ENCODE data around the gene SETDB2.

GRCh38 chr13:49400755-49401659 is 43.1 kb upstream of the SETDB2 start:
- TF ChIP-seq CTCF (IDR thresholded peaks at IDR 0.05 in 2 of 3, conservative IDR thresholded peaks at IDR 0.05 in 1 of 3; ENCODE audit: control insufficient read depth in 2 of 3, extremely low read depth in 1 of 3, insufficient read depth in 1 of 3, low read depth in 3 of 3, low read length in 3 of 3) (no peak), TBL1XR1 (IDR thresholded peaks at IDR 0.05; ENCODE audit: low read depth, low read length) (no peak), BHLHE40 (IDR thresholded peaks at IDR 0.05; ENCODE audit: borderline replicate concordance in 1 of 2, low read depth in 2 of 2, low read length in 1 of 2) (no peak), MAX (IDR thresholded peaks at IDR 0.05; ENCODE audit: low read depth, low read length) (no peak), MXI1 (IDR thresholded peaks at IDR 0.05; ENCODE audit: low read depth, low read length) (no peak), POLR2A (IDR thresholded peaks at IDR 0.05; ENCODE audit: low read depth, low read length) (no peak), BRCA1 (IDR thresholded peaks at IDR 0.05; ENCODE audit: low read depth, low read length) (no peak), ESRRA (IDR thresholded peaks at IDR 0.05; ENCODE audit: low read length) (no peak), E2F4 (IDR thresholded peaks at IDR 0.05; ENCODE audit: low read depth, low read length) (no peak), SREBF2 (IDR thresholded peaks at IDR 0.05; ENCODE audit: low read length) (no peak), IRF3 (IDR thresholded peaks at IDR 0.05) (no peak), FOS (IDR thresholded peaks at IDR 0.05; ENCODE audit: borderline replicate concordance, extremely low read depth, insufficient read length) (no peak), SIN3A (IDR thresholded peaks at IDR 0.05; ENCODE audit: low read depth, low read length) (no peak), ATF7 (IDR thresholded peaks at IDR 0.05; ENCODE audit: low read depth) (no peak)

Data from GM12878 (cell line).